ENCODE measurements around the gene CD109.

- no peak for TF ChIP-seq CTCF (conservative IDR thresholded peaks at IDR 0.05; ENCODE audit: low read depth, low read length)
- no peak for TF ChIP-seq EZH2 (IDR thresholded peaks at IDR 0.05; ENCODE audit: low read length, unreplicated experiment)
These were observed 28.4 kb downstream of the CD109 start for GRCh38 chr6:73724389-73724788.

Data from PC-3 (cell line).